ENCODE measurements around the gene KRTAP10-2. TPM values are rescaled to one million over a fixed set of nuclear protein-coding genes. Genes with fewer than 3 reads are reported as not detected.

Gene KRTAP10-2
- total RNA-seq, 1 donor from 2014 or later, result not detected

- DNase-seq (ENCODE audit: low read depth in 2 of 2), result no peak
These were observed 35.7 kb downstream of the KRTAP10-2 start for GRCh38 chr21:44515359-44516165.

- DNase-seq (ENCODE audit: low read depth in 2 of 2), result no peak
These were observed 36.5 kb downstream of the KRTAP10-2 start for GRCh38 chr21:44514746-44515358.

- DNase-seq (ENCODE audit: low read depth in 2 of 2), result no peak
These were observed 37.1 kb downstream of the KRTAP10-2 start for GRCh38 chr21:44514218-44514520.

- DNase-seq (ENCODE audit: low read depth in 2 of 2), result no peak
These were observed 37.7 kb downstream of the KRTAP10-2 start for GRCh38 chr21:44513389-44514217.

GRCh38 chr21:44512496-44513388 lies 38.6 kb downstream of the KRTAP10-2 start:
- DNase-seq (ENCODE audit: low read depth in 2 of 2), result no peak

- no peak for DNase-seq (ENCODE audit: low read depth in 2 of 2)
These were observed 39.4 kb downstream of the KRTAP10-2 start for GRCh38 chr21:44511938-44512275.

- DNase-seq (ENCODE audit: low read depth in 2 of 2), result no peak
These were observed 39.9 kb downstream of the KRTAP10-2 start for GRCh38 chr21:44511219-44511937.

- peak; percentile 12 to 47 for DNase-seq (ENCODE audit: low read depth in 2 of 2)
These were observed 40.6 kb downstream of the KRTAP10-2 start for GRCh38 chr21:44510508-44511218.

- DNase-seq (ENCODE audit: low read depth in 2 of 2), result no peak
These were observed 41.2 kb downstream of the KRTAP10-2 start for GRCh38 chr21:44510109-44510507.

GRCh38 chr21:44509539-44509938 lies 41.8 kb downstream of the KRTAP10-2 start:
- peak in 1 of 2 donors; percentile 16 for DNase-seq (ENCODE audit: low read depth in 2 of 2)

GRCh38 chr21:44508711-44509445 lies 42.4 kb downstream of the KRTAP10-2 start:
- no peak for DNase-seq (ENCODE audit: low read depth in 2 of 2)

GRCh38 chr21:44508426-44508710 lies 42.9 kb downstream of the KRTAP10-2 start:
- no peak for DNase-seq (ENCODE audit: low read depth in 2 of 2)

GRCh38 chr21:44507673-44508425 lies 43.5 kb downstream of the KRTAP10-2 start:
- no peak for DNase-seq (ENCODE audit: low read depth in 2 of 2)

- DNase-seq (ENCODE audit: low read depth in 2 of 2), result no peak
These were observed 44.7 kb downstream of the KRTAP10-2 start for GRCh38 chr21:44506279-44507255.

- DNase-seq (ENCODE audit: low read depth in 2 of 2), result peak in 1 of 2 donors; percentile 18
These were observed 45.5 kb downstream of the KRTAP10-2 start for GRCh38 chr21:44505673-44506278.

- no peak for DNase-seq (ENCODE audit: low read depth in 2 of 2)
These were observed 47.4 kb downstream of the KRTAP10-2 start for GRCh38 chr21:44503901-44504399.

Measured in dermis microvascular lymphatic vessel endothelial cell (primary cell).